HG03039 (cell line): ENCODE data around the gene FUT7.

Experiments
- ATAC-seq: cut with Tn5 transposase; IDR thresholded peaks from one replicate; pipeline ENCODE4 v1.9.1; 2021; ENCODE audit warnings: mild to moderate bottlenecking, moderate library complexity; ENCODE audit not compliant: unreplicated experiment

Gene FUT7

GRCh38 chr9:137050570-137050969 lies 18.7 kb upstream of the FUT7 start:
- ATAC-seq = no peak

GRCh38 chr9:137049544-137050449 lies 17.9 kb upstream of the FUT7 start:
- ATAC-seq = no peak

GRCh38 chr9:137048655-137049543 lies 17.0 kb upstream of the FUT7 start:
- no peak for ATAC-seq

GRCh38 chr9:137046088-137046787 lies 14.3 kb upstream of the FUT7 start, which contains the start of gene NPDC1:
NPDC1 (minus strand) TSS chr9:137046177; CDS start chr9:137045989, 188 bp downstream.
- no peak for ATAC-seq

GRCh38 chr9:137045294-137046087 lies 13.6 kb upstream of the FUT7 start:
- ATAC-seq = no peak

- no peak for ATAC-seq
Observed at GRCh38 chr9:137044502-137045177, 12.8 kb upstream of the FUT7 start.

GRCh38 chr9:137044037-137044436 lies 12.1 kb upstream of the FUT7 start:
- no peak for ATAC-seq

GRCh38 chr9:137042751-137043727 lies 11.2 kb upstream of the FUT7 start:
- no peak for ATAC-seq

GRCh38 chr9:137041124-137041523 lies 9.2 kb upstream of the FUT7 start:
- no peak for ATAC-seq

GRCh38 chr9:137040568-137040967 lies 8.7 kb upstream of the FUT7 start:
- ATAC-seq = no peak

- ATAC-seq = no peak
Observed at GRCh38 chr9:137039611-137040366, 7.9 kb upstream of the FUT7 start.

GRCh38 chr9:137038916-137039315 lies 7.0 kb upstream of the FUT7 start:
- ATAC-seq = no peak

GRCh38 chr9:137037483-137037882 lies 5.6 kb upstream of the FUT7 start:
- ATAC-seq = no peak

GRCh38 chr9:137037035-137037434 lies 5.1 kb upstream of the FUT7 start:
- no peak for ATAC-seq

GRCh38 chr9:137035937-137036336 lies 4.0 kb upstream of the FUT7 start:
- no peak for ATAC-seq

GRCh38 chr9:137035507-137035834 lies 3.6 kb upstream of the FUT7 start:
- ATAC-seq = no peak

- ATAC-seq = peak; percentile 50
Observed at GRCh38 chr9:137034709-137035506, 3.0 kb upstream of the FUT7 start.
